Measurements from ENCODE around the gene NEB.

- TF ChIP-seq GATA2 (IDR thresholded peaks at IDR 0.05; ENCODE audit: low read depth, low read length): no peak
- TF ChIP-seq GATA3 (IDR thresholded peaks at IDR 0.05; ENCODE audit: low read depth, low read length): no peak
Observed at GRCh38 chr2:151611351-151611750, 122.9 kb downstream of the NEB start.

Measured in SH-SY5Y (cell line).